ENCODE results near the gene ANXA2. TPM values are rescaled to one million over a fixed set of nuclear protein-coding genes. Genes with fewer than 3 reads are reported as not detected.

ANXA2 gene
- total RNA-seq, 3 donors from 2014 or later, result 376 to 796 (median 757) TPM

- H3K4me3 ChIP-seq, result no peak overlapping the region
- intact Hi-C loops (cut with DNase I, micrococcal nuclease), result no loop called here
- TF ChIP-seq CTCF (IDR thresholded peaks at IDR 0.05), result no peak
Observed at GRCh38 chr15:60390231-60390630, 7.6 kb downstream of the ANXA2 start.

GRCh38 chr15:60389261-60390077, 8.3 kb downstream of the ANXA2 start:
- Histone ChIP-seq H3K9me3 (no peaks in the 10 kb centered on the region), H3K36me3 (ENCODE audit: low read depth) (no peaks in the 10 kb centered on the region), H3K4me1 (ENCODE audit: low read depth) (peaks cover 54% of the 10 kb centered on the region), H3K4me3 (no peak overlapping the region)
- DNase-seq, result no peak
- intact Hi-C loops (cut with DNase I, micrococcal nuclease), result no loop called here
- TF ChIP-seq CTCF (IDR thresholded peaks at IDR 0.05), result no peak
- ATAC-seq, result no peak

More at GRCh38 chr15:60390231-60390630, 7.6 kb downstream of the ANXA2 start:
- Histone ChIP-seq H3K36me3 (ENCODE audit: low read depth) (no peaks in the 10 kb centered on the region), H3K4me1 (ENCODE audit: low read depth) (peaks cover 61% of the 10 kb centered on the region), H3K9me3 (no peaks in the 10 kb centered on the region)
- no peak for ATAC-seq
- DNase-seq, result no peak

GRCh38 chr15:60387321-60387720, 10.5 kb downstream of the ANXA2 start:
- ATAC-seq (no peak), DNase-seq (no peak)
- peaks cover 32% of the 10 kb centered on the region for H3K4me1 ChIP-seq (ENCODE audit: low read depth)
- H3K9me3 ChIP-seq, result no peaks in the 10 kb centered on the region
- no peak for TF ChIP-seq CTCF (IDR thresholded peaks at IDR 0.05)
- no peaks in the 10 kb centered on the region for H3K36me3 ChIP-seq (ENCODE audit: low read depth)
- no peak overlapping the region for H3K4me3 ChIP-seq
- intact Hi-C loops (cut with DNase I, micrococcal nuclease), result no loop called here

GRCh38 chr15:60386615-60387014, 11.2 kb downstream of the ANXA2 start:
- intact Hi-C loops (cut with DNase I, micrococcal nuclease), result no loop called here
- Histone ChIP-seq H3K9me3 (no peaks in the 10 kb centered on the region), H3K4me1 (ENCODE audit: low read depth) (peaks cover 25% of the 10 kb centered on the region), H3K4me3 (no peak overlapping the region), H3K36me3 (ENCODE audit: low read depth) (no peaks in the 10 kb centered on the region)
- no peak for DNase-seq
- ATAC-seq, result no peak
- TF ChIP-seq CTCF (IDR thresholded peaks at IDR 0.05), result no peak

GRCh38 chr15:60385620-60386552, 11.9 kb downstream of the ANXA2 start:
- intact Hi-C loops (cut with DNase I, micrococcal nuclease), result no loop called here
- Histone ChIP-seq H3K9me3 (no peaks in the 10 kb centered on the region), H3K4me1 (ENCODE audit: low read depth) (peaks cover 18% of the 10 kb centered on the region), H3K36me3 (ENCODE audit: low read depth) (no peaks in the 10 kb centered on the region), H3K4me3 (no peak overlapping the region)
- no peak for TF ChIP-seq CTCF (IDR thresholded peaks at IDR 0.05)
- ATAC-seq (no peak), DNase-seq (no peak)
